ENCODE results near the gene ATP12A. TPM values are rescaled to one million over a fixed set of nuclear protein-coding genes. Genes with fewer than 3 reads are reported as not detected.

Gene ATP12A
- total RNA-seq, 2 donors from 2014 or later: 0.12 TPM; not detected in 1

GRCh38 chr13:24740014-24740890 lies 60.0 kb downstream of the ATP12A start:
- no peaks in the 10 kb centered on the region for H3K9me3 Mint-ChIP-seq
- H3K27ac Mint-ChIP-seq: no peak overlapping the region
- ATAC-seq (no peak), DNase-seq (ENCODE audit: low spot score in 2 of 2) (no peak)
- H3K36me3 Mint-ChIP-seq: no peaks in the 10 kb centered on the region

DNA sequence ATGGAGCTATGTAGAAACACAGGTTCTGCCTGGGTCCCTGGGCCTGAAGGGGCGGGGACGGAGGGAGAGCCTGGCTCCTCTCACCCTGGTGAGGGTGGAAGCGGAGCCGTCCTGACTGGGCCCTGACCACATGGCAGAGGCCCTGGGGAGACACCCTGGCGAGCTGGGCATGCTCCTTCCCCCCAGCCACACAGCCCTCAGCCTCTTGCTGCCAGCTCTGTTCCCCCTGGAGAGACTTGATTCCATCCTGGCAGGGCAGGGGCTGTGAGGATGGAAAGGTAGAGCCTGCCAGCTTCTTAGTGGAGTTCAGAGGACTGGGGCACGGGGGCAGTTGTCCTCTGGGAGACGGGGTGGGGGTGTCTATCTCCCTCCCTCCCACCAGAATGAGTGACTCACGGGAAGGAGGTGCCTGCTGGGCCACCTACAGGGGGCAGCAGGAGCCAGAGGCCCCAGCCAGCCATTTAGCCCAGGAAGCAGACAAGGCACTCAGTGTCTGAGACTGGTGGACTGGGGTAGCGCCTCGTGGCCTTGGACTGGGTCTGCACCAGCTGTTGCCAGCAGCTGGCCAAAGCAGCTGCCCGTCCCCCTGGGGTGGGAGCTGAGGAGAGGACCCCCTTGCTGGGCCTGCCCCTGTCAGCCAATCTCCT lies 60.9 kb downstream of the ATP12A start:
- Mint-ChIP-seq H3K27ac (no peak overlapping the region), H3K36me3 (no peaks in the 10 kb centered on the region), H3K9me3 (no peaks in the 10 kb centered on the region)
- ATAC-seq: peak in 1 of 2 donors; percentile 26
- no peak for DNase-seq (ENCODE audit: low spot score in 2 of 2)

- H3K9me3 Mint-ChIP-seq: no peaks in the 10 kb centered on the region
- no peaks in the 10 kb centered on the region for H3K36me3 Mint-ChIP-seq
- no peak for DNase-seq (ENCODE audit: low spot score in 2 of 2)
- no peak overlapping the region for H3K27ac Mint-ChIP-seq
- no peak for ATAC-seq
Observed at GRCh38 chr13:24741791-24742190, 61.6 kb downstream of the ATP12A start.

- Mint-ChIP-seq H3K27ac (no peak overlapping the region), H3K9me3 (no peaks in the 10 kb centered on the region), H3K36me3 (no peaks in the 10 kb centered on the region)
- no peak for ATAC-seq
- DNase-seq (ENCODE audit: low spot score in 2 of 2): no peak
Observed at GRCh38 chr13:24742294-24742693, 62.1 kb downstream of the ATP12A start.

DNA sequence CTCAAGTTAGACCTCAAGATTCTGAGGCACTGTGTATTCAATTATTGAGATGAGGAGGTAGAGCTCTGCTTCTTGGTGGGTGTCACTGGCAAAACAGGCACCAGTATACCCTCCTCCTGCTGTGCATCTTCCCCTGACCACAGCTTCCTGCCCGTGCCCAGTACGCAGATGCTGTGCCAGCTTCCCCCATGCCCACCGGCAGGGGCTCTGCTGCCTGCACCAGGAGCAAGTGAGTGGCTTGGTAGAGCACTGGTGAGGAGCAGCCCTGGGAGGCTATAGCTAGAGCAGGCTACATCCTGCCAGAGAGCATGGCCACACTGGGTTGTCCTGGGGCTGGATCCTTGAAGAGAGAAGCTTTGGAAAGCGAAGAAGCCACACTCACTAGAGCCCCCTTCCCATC lies 62.8 kb downstream of the ATP12A start:
- ATAC-seq (no peak), DNase-seq (ENCODE audit: low spot score in 2 of 2) (no peak)
- no peak overlapping the region for H3K27ac Mint-ChIP-seq
- no peaks in the 10 kb centered on the region for H3K36me3 Mint-ChIP-seq
- no peaks in the 10 kb centered on the region for H3K9me3 Mint-ChIP-seq

GRCh38 chr13:24744247-24744646 lies 64.0 kb downstream of the ATP12A start:
- no peak for ATAC-seq
- no peaks in the 10 kb centered on the region for H3K36me3 Mint-ChIP-seq
- no peaks in the 10 kb centered on the region for H3K9me3 Mint-ChIP-seq
- no peak for DNase-seq (ENCODE audit: low spot score in 2 of 2)
- no peak overlapping the region for H3K27ac Mint-ChIP-seq

- no peaks in the 10 kb centered on the region for H3K9me3 Mint-ChIP-seq
- DNase-seq (ENCODE audit: low spot score in 2 of 2) (no peak), ATAC-seq (no peak)
- no peak overlapping the region for H3K27ac Mint-ChIP-seq
- no peaks in the 10 kb centered on the region for H3K36me3 Mint-ChIP-seq
Observed at GRCh38 chr13:24745516-24745860, 65.3 kb downstream of the ATP12A start.

- H3K36me3 Mint-ChIP-seq: no peaks in the 10 kb centered on the region
- no peak overlapping the region for H3K27ac Mint-ChIP-seq
- DNase-seq (ENCODE audit: low spot score in 2 of 2): no peak
- H3K9me3 Mint-ChIP-seq: no peaks in the 10 kb centered on the region
- ATAC-seq: peak in 1 of 2 donors; percentile 9
Observed at GRCh38 chr13:24745861-24746617, 65.8 kb downstream of the ATP12A start.

DNA sequence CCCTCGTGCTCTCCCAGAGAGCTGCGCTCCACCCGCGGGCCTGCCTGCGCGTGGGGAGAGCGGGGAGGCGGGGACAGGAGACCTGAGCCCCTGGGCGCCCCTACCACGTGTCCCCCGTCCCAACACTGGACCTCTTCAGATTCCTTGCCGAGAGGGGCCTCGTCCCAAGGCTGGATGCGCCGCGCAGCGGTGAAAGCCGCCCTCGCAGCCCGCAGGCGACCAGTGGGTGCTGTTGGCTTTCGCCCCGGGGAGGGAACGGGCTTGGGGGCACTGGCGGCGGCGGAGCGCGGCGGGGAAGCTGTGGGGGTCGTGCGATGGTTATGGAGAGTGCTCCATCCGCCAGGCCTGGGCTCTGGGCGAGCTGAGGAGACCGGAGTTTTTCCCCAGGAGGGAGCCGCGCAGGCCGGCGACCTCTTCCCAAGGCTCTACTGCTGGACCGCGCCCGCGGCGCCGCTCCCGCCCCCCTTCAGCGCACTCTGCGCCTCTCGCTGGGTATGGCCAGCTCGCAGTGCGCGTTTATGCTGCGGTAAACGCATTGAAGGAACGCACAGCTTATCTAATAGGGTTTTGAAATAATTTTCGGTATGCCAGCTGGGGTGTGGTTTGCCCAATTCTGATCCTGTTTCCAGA lies 66.5 kb downstream of the ATP12A start:
- Mint-ChIP-seq H3K27ac (no peak overlapping the region), H3K36me3 (no peaks in the 10 kb centered on the region), H3K9me3 (no peaks in the 10 kb centered on the region)
- peak in 1 of 2 donors; percentile 40 for ATAC-seq
- peak in 1 of 2 donors; percentile 43 for DNase-seq (ENCODE audit: low spot score in 2 of 2)

DNA sequence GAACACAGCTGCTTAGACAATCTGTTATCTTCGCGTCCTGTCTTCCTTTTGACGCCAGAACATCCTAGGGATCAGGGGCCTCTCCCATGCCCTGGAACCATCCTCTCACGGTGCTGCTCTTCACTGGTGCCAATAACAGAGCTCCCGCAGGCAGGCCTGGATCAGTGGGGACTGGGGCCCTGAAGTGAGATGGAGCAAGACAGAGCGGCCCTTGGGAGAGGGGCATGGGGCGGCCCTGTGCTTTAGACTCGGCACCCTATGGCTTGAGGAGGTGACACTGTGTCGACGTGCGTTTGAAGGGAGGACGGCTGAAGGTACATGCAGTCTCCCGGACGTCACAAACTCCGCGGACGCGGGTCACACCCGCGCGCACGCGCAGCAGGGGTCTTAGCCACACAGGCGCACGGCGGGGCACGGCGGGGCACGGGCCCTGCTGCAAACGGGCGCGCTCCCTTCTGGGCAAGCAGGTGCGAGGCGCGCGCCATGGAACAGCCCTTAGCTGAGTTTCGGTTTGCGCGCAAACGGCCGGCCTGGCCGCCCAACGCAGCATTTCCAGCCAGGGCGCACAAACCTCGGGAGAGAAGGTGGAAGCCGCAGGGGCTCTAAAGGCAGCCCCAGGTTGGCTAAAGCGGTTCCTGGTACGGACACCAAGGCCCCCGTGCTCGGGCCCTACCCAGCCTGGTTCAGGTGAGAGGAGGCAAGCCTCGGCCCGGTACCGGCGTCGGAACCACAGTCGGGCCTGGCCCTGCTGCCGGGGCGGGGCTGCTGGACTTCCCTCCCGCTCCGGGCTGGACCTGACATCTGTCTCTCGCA lies 67.2 kb downstream of the ATP12A start:
- peak in 1 of 2 donors; percentile 49 for DNase-seq (ENCODE audit: low spot score in 2 of 2)
- Mint-ChIP-seq H3K27ac (no peak overlapping the region), H3K9me3 (no peaks in the 10 kb centered on the region), H3K36me3 (no peaks in the 10 kb centered on the region)
- ATAC-seq: peak; percentile 20 to 78

DNA sequence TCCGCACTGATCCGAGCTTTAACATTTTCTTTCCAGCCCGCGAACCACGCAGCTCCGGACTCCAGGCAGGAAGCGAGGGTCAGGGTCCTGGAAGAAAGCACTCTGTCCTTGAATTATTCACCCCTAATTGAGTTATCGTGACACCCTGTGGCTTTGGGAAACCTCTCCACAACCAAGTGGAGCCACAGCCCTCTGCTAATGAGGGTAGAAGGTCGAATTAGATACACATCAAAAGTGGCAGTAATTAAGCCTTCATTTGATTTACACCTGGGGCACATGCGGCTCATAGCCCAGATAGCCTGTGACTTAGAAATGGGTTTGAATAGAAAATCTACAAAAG lies 67.8 kb downstream of the ATP12A start:
- Mint-ChIP-seq H3K36me3 (no peaks in the 10 kb centered on the region), H3K9me3 (no peaks in the 10 kb centered on the region), H3K27ac (no peak overlapping the region)
- no peak for DNase-seq (ENCODE audit: low spot score in 2 of 2)
- ATAC-seq: no peak

DNA sequence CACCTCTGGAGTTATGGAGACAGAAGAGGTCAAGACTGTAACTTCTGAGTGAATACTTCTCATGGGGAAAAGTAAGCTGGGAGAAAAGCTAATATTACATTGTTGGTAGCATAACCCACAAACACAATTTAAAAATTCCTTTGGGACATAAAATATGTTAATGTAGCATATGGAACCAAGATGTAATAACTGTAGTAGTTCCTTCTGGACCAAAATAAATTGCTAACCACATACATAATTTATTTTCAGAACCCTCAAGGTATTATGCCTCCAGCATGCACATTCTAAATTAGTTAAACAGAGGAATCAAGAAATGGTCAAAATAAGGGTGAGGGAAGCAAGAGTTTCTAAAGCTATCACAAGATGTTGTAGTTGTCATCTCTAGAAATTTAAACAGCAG lies 79.0 kb downstream of the ATP12A start:
- ATAC-seq (no peak), DNase-seq (ENCODE audit: low spot score in 2 of 2) (no peak)
- no peak overlapping the region for H3K27ac Mint-ChIP-seq
- H3K36me3 Mint-ChIP-seq: no peaks in the 10 kb centered on the region
- no peaks in the 10 kb centered on the region for H3K9me3 Mint-ChIP-seq

Other genes with a start within 250 kb of the ATP12A start
- gene PARP4, start 167.6 kb upstream of the ATP12A start, total RNA-seq: 10 to 100 TPM in 1 of 2 donors, 1 to 10 TPM in 1; 9.1 to 40.0 TPM
- under 1 TPM; 0.54 to 0.61 TPM for gene RNF17, start 83.8 kb downstream of the ATP12A start, total RNA-seq

All from activated naive CD4-positive, alpha-beta T cell treated with anti-CD3 and anti-CD28 coated beads, Interleukin-2, amount 50 U/mL, for 72 hours (primary cell).